ENCODE results near the gene IL34.

DNA sequence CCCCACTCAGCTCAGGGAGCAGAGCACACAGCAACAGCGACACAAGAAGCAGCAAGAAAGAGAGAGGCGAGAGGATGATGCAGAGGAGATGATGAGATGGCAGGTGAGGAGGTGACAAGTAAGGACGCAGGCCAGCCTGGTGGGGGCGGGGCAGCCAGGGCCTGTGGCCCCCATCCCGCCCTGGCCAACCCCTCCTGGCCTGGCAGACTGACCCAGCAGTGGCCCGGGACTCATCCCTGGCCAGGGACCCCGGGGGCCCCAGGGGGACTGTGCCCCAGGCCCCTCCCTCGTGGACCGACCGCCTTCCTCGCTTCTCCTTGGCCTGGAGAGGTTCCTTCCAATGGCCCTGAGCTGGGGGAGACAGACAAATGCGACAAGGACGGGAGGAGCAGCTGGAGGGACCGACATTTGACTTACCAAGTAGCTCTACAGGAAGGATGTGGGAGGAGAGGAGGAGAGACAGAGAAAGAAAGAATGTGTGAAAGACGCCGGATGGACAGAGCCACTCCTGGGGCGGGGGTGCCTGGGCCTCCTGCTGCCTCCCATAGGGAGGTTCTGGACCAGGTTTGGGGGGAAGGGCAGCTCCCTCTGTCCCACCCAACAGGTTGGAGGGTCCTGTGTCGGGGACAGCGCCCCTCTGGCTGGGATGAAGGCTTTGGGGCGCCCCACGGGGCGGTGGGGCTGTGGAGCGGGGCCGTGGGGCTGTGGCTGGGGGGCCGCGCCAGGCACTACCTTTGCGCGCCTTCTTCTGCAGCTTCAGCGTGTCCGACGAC, 32.7 kb downstream of the IL34 start:
- TF ChIP-seq, protein P1, sequence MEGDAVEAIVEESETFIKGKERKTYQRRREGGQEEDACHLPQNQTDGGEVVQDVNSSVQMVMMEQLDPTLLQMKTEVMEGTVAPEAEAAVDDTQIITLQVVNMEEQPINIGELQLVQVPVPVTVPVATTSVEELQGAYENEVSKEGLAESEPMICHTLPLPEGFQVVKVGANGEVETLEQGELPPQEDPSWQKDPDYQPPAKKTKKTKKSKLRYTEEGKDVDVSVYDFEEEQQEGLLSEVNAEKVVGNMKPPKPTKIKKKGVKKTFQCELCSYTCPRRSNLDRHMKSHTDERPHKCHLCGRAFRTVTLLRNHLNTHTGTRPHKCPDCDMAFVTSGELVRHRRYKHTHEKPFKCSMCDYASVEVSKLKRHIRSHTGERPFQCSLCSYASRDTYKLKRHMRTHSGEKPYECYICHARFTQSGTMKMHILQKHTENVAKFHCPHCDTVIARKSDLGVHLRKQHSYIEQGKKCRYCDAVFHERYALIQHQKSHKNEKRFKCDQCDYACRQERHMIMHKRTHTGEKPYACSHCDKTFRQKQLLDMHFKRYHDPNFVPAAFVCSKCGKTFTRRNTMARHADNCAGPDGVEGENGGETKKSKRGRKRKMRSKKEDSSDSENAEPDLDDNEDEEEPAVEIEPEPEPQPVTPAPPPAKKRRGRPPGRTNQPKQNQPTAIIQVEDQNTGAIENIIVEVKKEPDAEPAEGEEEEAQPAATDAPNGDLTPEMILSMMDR (IDR thresholded peaks at IDR 0.05; ENCODE audit: insufficient read depth, low read length, poor library complexity, severe bottlenecking): no peak
- no peak for TF ChIP-seq EZH2phosphoT487 (conservative IDR thresholded peaks at IDR 0.05; ENCODE audit: low read length)

Measured in SU-DHL-6 (cell line).